SH-SY5Y (cell line): ENCODE data around the gene NXNL1.

Experiments
- GATA2 ChIP-seq: IDR thresholded peaks from 2 replicates; pipeline ENCODE4 v1.6.1; 2011; ENCODE audit warnings: mild to moderate bottlenecking, low read depth, low read length
- GATA3 ChIP-seq: IDR thresholded peaks from 2 replicates; pipeline ENCODE4 v1.6.1; 2011; ENCODE audit warnings: low read depth, mild to moderate bottlenecking, low read length, moderate library complexity

DNA sequence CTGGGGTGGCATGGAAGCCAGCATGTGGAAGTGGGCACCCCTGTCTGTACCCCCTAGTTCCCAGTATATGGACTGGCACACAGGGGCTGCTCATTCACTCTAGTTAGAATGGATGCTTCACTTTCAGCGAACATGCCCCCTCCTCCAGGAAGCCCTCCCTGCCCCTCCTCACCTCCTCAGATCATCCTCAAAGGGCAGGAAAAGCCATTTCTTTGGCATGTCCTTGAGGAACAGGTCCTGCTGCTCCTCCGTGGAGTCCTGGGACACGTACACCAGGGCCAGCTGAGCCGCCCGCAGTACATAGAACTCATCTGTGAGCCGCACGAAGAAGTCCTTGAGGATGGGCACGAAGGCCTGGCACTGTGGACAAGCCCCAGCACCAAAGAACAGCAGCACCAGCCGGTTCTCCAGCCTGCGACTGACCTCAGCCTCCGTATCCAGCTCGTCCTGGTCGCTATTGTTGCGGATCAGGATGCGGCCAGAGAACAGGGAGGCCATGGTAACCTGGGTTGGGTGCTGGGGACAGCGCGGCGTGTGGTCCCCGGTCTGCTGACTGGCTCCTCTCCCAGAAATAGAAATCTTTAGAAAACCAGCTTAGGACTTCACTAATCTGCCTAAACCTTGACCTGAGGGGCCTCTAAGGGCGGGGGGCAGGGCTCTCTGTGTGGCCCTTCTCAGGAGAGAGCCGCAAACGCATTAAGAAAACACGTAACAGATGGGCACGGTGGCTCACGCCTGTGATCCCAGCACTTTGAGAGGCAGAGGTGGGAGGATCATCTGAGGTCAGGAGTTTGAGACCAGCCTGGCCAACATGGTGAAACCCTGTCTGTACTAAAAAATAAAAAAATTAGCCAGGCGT lies at the start of gene NXNL1:
- TF ChIP-seq GATA3 (no peak), GATA2 (no peak)
